ENCODE data around the gene BMP6.

BMP6 gene

GRCh38 chr6:7819431-7820015, 93.6 kb downstream of the BMP6 start:
- no peak for TF ChIP-seq SIN3A (IDR thresholded peaks at IDR 0.05; ENCODE audit: borderline replicate concordance, insufficient read depth, low read length)
- TF ChIP-seq REST (IDR thresholded peaks at IDR 0.05; ENCODE audit: insufficient read depth in 1 of 2, low read depth in 2 of 2, low read length in 2 of 2): no peak
- TF ChIP-seq POLR2AphosphoS5 (IDR thresholded peaks at IDR 0.05; ENCODE audit: low read depth, low read length): no peak
- TF ChIP-seq TAF1 (IDR thresholded peaks at IDR 0.05; ENCODE audit: borderline replicate concordance, insufficient read depth, low read length): no peak

GRCh38 chr6:7820288-7820835, 94.5 kb downstream of the BMP6 start:
- TF ChIP-seq REST (IDR thresholded peaks at IDR 0.05; ENCODE audit: insufficient read depth in 1 of 2, low read depth in 2 of 2, low read length in 2 of 2) (no peak), POLR2AphosphoS5 (IDR thresholded peaks at IDR 0.05; ENCODE audit: low read depth, low read length) (no peak), FOXP2 (optimal IDR thresholded peaks at IDR 0.05; ENCODE audit: borderline replicate concordance, extremely low read depth, extremely low read length, insufficient read depth) (no peak), TAF1 (IDR thresholded peaks at IDR 0.05; ENCODE audit: borderline replicate concordance, insufficient read depth, low read length) (no peak), SIN3A (IDR thresholded peaks at IDR 0.05; ENCODE audit: borderline replicate concordance, insufficient read depth, low read length) (no peak)

GRCh38 chr6:7821426-7821825, 95.5 kb downstream of the BMP6 start:
- TF ChIP-seq POLR2AphosphoS5 (IDR thresholded peaks at IDR 0.05; ENCODE audit: low read depth, low read length): no peak
- no peak for TF ChIP-seq FOXP2 (optimal IDR thresholded peaks at IDR 0.05; ENCODE audit: borderline replicate concordance, extremely low read depth, extremely low read length, insufficient read depth)
- TF ChIP-seq REST (IDR thresholded peaks at IDR 0.05; ENCODE audit: insufficient read depth in 1 of 2, low read depth in 2 of 2, low read length in 2 of 2): no peak
- TF ChIP-seq TAF1 (IDR thresholded peaks at IDR 0.05; ENCODE audit: borderline replicate concordance, insufficient read depth, low read length): no peak
- TF ChIP-seq SIN3A (IDR thresholded peaks at IDR 0.05; ENCODE audit: borderline replicate concordance, insufficient read depth, low read length): no peak

GRCh38 chr6:7823552-7823951, 97.7 kb downstream of the BMP6 start:
- no peak for TF ChIP-seq SIN3A (IDR thresholded peaks at IDR 0.05; ENCODE audit: borderline replicate concordance, insufficient read depth, low read length)
- TF ChIP-seq POLR2AphosphoS5 (IDR thresholded peaks at IDR 0.05; ENCODE audit: low read depth, low read length): no peak

- TF ChIP-seq TAF1 (IDR thresholded peaks at IDR 0.05; ENCODE audit: borderline replicate concordance, insufficient read depth, low read length) (no peak), SIN3A (IDR thresholded peaks at IDR 0.05; ENCODE audit: borderline replicate concordance, insufficient read depth, low read length) (no peak), FOXP2 (optimal IDR thresholded peaks at IDR 0.05; ENCODE audit: borderline replicate concordance, extremely low read depth, extremely low read length, insufficient read depth) (no peak), POLR2AphosphoS5 (IDR thresholded peaks at IDR 0.05; ENCODE audit: low read depth, low read length) (no peak), REST (IDR thresholded peaks at IDR 0.05; ENCODE audit: insufficient read depth in 1 of 2, low read depth in 2 of 2, low read length in 2 of 2) (no peak)
Measured at GRCh38 chr6:7825986-7826385, 100.1 kb downstream of the BMP6 start.
